CD4-positive, alpha-beta T cell (primary cell): ENCODE measurements around the gene KMT5C. TPM values are rescaled to one million over a fixed set of nuclear protein-coding genes. Genes with fewer than 3 reads are reported as not detected.

Experiments
- ATAC-seq: fragments of 200-7000 bp; cut with Tn5 transposase; one replicate; pipeline ENCODE4 v1.10.0; 2022; ENCODE audit warnings: mild to moderate bottlenecking; ENCODE audit not compliant: poor library complexity
- CTCF ChIA-PET: fragments of 350-600 bp; sonication (Branson Sonifier 250); formaldehyde crosslinking; loops from one replicate; lab custom pipeline; 2021; ENCODE audit warnings: antibody characterized with exemption, inconsistent platforms; lab: Charles Lee
- POLR2A ChIA-PET: fragments of 350-600 bp; sonication (Branson Sonifier 250); formaldehyde crosslinking; loops from one replicate; lab custom pipeline; 2021; ENCODE audit warnings: antibody characterized with exemption, inconsistent platforms; lab: Charles Lee
- DNase-seq, 14 experiments: peaks; one replicate each; pipeline ENCODE4 v3.0.0-alpha.2; 2013 to 2020; ENCODE audit warnings: mixed read lengths in 2 of 14
- H3K27ac ChIP-seq, 2 donors: one replicate each; pipeline versions ENCODE4 v1.5.1 to v1.7.0; 2013; ENCODE audit warnings: low read length in 2 of 2, low read depth in 1 of 2, mild to moderate bottlenecking in 1 of 2
- H3K27me3 ChIP-seq, 2 experiments: 1 replicate in 1 of 2; 2 replicates in 1 of 2; pipeline versions ENCODE4 v1.6.1 to v1.7.0; 2013; ENCODE audit warnings: low read length in 2 of 2, control low read depth in 1 of 2, mild to moderate bottlenecking in 1 of 2, moderate library complexity in 1 of 2; ENCODE audit not compliant: insufficient read depth in 2 of 2, control insufficient read depth in 1 of 2
- H3K36me3 ChIP-seq: one replicate; pipeline ENCODE4 v1.6.1; 2013; ENCODE audit warnings: low read length, control low read depth; ENCODE audit not compliant: insufficient read depth
- H3K4me1 ChIP-seq: one replicate; pipeline ENCODE4 v1.6.1; 2013; ENCODE audit warnings: low read length, control low read depth; ENCODE audit not compliant: insufficient read depth
- H3K4me3 ChIP-seq: one replicate; pipeline ENCODE4 v1.5.1; 2013; ENCODE audit warnings: mild to moderate bottlenecking, low read length, moderate library complexity
- H3K9me3 ChIP-seq, 2 experiments: 1 replicate in 1 of 2; 2 replicates in 1 of 2; pipeline versions ENCODE4 v1.6.1 to v1.7.0; 2013; ENCODE audit warnings: low read length in 2 of 2, mild to moderate bottlenecking in 2 of 2, control low read depth in 1 of 2, moderate library complexity in 1 of 2; ENCODE audit not compliant: control insufficient read depth in 1 of 2, insufficient read depth in 1 of 2
- H3K27ac Mint-ChIP-seq: one replicate; pipeline ENCODE4 v1.8.0; 2020; ENCODE audit warnings: mixed read lengths
- H3K27me3 Mint-ChIP-seq: one replicate; pipeline ENCODE4 v1.8.0; 2021; ENCODE audit warnings: mixed read lengths
- H3K36me3 Mint-ChIP-seq: one replicate; pipeline ENCODE4 v1.8.0; 2021; ENCODE audit warnings: low read depth, mixed read lengths
- H3K4me1 Mint-ChIP-seq: one replicate; pipeline ENCODE4 v1.8.0; 2021; ENCODE audit warnings: low read depth, mixed read lengths
- H3K4me3 Mint-ChIP-seq: one replicate; pipeline ENCODE4 v1.8.0; 2020; ENCODE audit warnings: mild to moderate bottlenecking, mixed read lengths
- H3K9me3 Mint-ChIP-seq: one replicate; pipeline ENCODE4 v1.8.0; 2020; ENCODE audit warnings: mixed read lengths
- CTCF ChIP-seq: fragments of 200-600 bp; IDR thresholded peaks from one replicate; pipeline ENCODE4 v1.8.0; 2022; ENCODE audit warnings: antibody characterized with exemption, mild to moderate bottlenecking
- intact Hi-C, 2 experiments: fragments of 100-400 bp; cut with DNase I in 1 of 2; cut with micrococcal nuclease in 1 of 2; formaldehyde crosslinking; loops; one replicate each; pipeline versions ENCODE4 v1.15.1 to v1.9.0; 2023 to 2025; cut with DNase I, micrococcal nuclease
- total RNA-seq, 174 experiments: library from RNA in 2 of 174; stranded (reverse) in 2 of 174; gene quantifications; one replicate each; pipeline ENCODE4 v1.2.3 and lab custom pipeline; 2021 to 2026

The KMT5C gene
- total RNA-seq, 2 experiments from 2014 or later: 113 to 115 TPM

- Histone ChIP-seq H3K9me3 (peaks cover 0 to 21% of the 10 kb centered on the region in 2 experiments), H3K4me3 (no peak overlapping the region), H3K27ac (no peak overlapping the region), H3K4me1 (peaks cover 13% of the 10 kb centered on the region), H3K36me3 (no peaks in the 10 kb centered on the region), H3K27me3 (peaks cover 51 to 63% of the 10 kb centered on the region in 2 experiments)
- Mint-ChIP-seq H3K4me3 (no peak overlapping the region), H3K9me3 (no peaks in the 10 kb centered on the region), H3K27me3 (peaks cover 41% of the 10 kb centered on the region), H3K36me3 (no peaks in the 10 kb centered on the region), H3K4me1 (peaks cover 5% of the 10 kb centered on the region), H3K27ac (no peak overlapping the region)
- POLR2A ChIA-PET: no interaction called here
- TF ChIP-seq CTCF: no peak
- intact Hi-C loops: no loop called here
- DNase-seq (no peak), ATAC-seq (no peak)
- CTCF ChIA-PET: no interaction called here
Measured at GRCh38 chr19:55373993-55374757, 34.5 kb downstream of the KMT5C start.

GRCh38 chr19:55376241-55376933 lies 36.7 kb downstream of the KMT5C start, which contains the start of gene TMEM190:
TSS of gene TMEM190 (plus strand) at chr19:55376826. CDS start at chr19:55376854, 28 bp downstream.
- Mint-ChIP-seq H3K4me3 (no peak within 1 kb of the TSS), H3K36me3 (no peaks in the 10 kb centered on the region), H3K27me3 (peaks cover 24% of the 10 kb centered on the region), H3K9me3 (no peaks in the 10 kb centered on the region), H3K4me1 (peaks cover under 1% of the 10 kb centered on the region), H3K27ac (no peak within 1 kb of the TSS)
- ATAC-seq (no peak), DNase-seq (no peak)
- Histone ChIP-seq H3K36me3 (no peaks in the 10 kb centered on the region), H3K9me3 (peaks cover 0 to 15% of the 10 kb centered on the region in 2 experiments), H3K4me3 (no peak within 1 kb of the TSS), H3K4me1 (no peaks in the 10 kb centered on the region), H3K27me3 (peaks cover 35 to 45% of the 10 kb centered on the region in 2 experiments), H3K27ac (no peak within 1 kb of the TSS)
- CTCF ChIA-PET: no interaction called here
- intact Hi-C loops: no loop called here
- POLR2A ChIA-PET: interaction anchor here (1.2 kb wide), 1 partner anchor 37 kb away, joined by 4 read pairs; the partner anchor contains the start of gene KMT5C
- TF ChIP-seq CTCF: no peak

- Histone ChIP-seq H3K27me3 (peaks cover 25 to 36% of the 10 kb centered on the region in 2 experiments), H3K4me1 (peaks cover 3% of the 10 kb centered on the region), H3K27ac (no peak overlapping the region), H3K4me3 (no peak overlapping the region), H3K36me3 (no peaks in the 10 kb centered on the region), H3K9me3 (peaks cover 0 to 10% of the 10 kb centered on the region in 2 experiments)
- peaks cover 11% of the 10 kb centered on the region for H3K4me1 Mint-ChIP-seq
- no peak overlapping the region for H3K4me3 Mint-ChIP-seq
- DNase-seq (no peak), ATAC-seq (no peak)
- H3K27me3 Mint-ChIP-seq: peaks cover 13% of the 10 kb centered on the region
- H3K36me3 Mint-ChIP-seq: no peaks in the 10 kb centered on the region
- intact Hi-C loops: no loop called here
- CTCF ChIA-PET: no interaction called here
- no peak overlapping the region for H3K27ac Mint-ChIP-seq
- no peak for TF ChIP-seq CTCF
- POLR2A ChIA-PET: no interaction called here
- H3K9me3 Mint-ChIP-seq: no peaks in the 10 kb centered on the region
Measured at GRCh38 chr19:55377356-55378131, 37.9 kb downstream of the KMT5C start.
